Ascending aorta (tissue), 2 donors: ENCODE results near the gene FXYD6. TPM values are rescaled to one million over a fixed set of nuclear protein-coding genes. Genes with fewer than 3 reads are reported as not detected.

Experiments
- DNase-seq, 2 donors: peaks; one replicate each; pipeline ENCODE4 v3.0.0-alpha.2; 2019; ENCODE audit warnings: low spot score in 2 of 2
- H3K27ac ChIP-seq, 2 donors: fragments of 200-600 bp; sonication (generic); one replicate each; pipeline ENCODE4 v1.5.1; 2016 to 2017; ENCODE audit warnings: mild to moderate bottlenecking in 1 of 2
- H3K27me3 ChIP-seq: fragments of 200-600 bp; sonication (generic); one replicate; pipeline ENCODE4 v1.5.1; 2017
- H3K36me3 ChIP-seq, 2 donors: fragments of 200-600 bp; sonication (generic); one replicate each; pipeline ENCODE4 v1.5.1; 2016
- H3K4me1 ChIP-seq, 2 donors: fragments of 200-600 bp; sonication (generic); one replicate each; pipeline ENCODE4 v1.5.1; 2016 to 2017; ENCODE audit warnings: mild to moderate bottlenecking in 1 of 2
- H3K4me3 ChIP-seq, 2 donors: fragments of 200-600 bp; sonication (generic); one replicate each; pipeline ENCODE4 v1.5.1; 2016 to 2017; ENCODE audit warnings: mild to moderate bottlenecking in 1 of 2
- H3K9me3 ChIP-seq, 2 donors: fragments of 200-600 bp; sonication (generic); one replicate each; pipeline ENCODE4 v1.5.1; 2016
- intact Hi-C: fragments of 100-400 bp; cut with DNase I; formaldehyde crosslinking; loops from one replicate; pipeline ENCODE4 v1.15.1; 2023
- total RNA-seq: library from RNA; depleted of rRNA; stranded (reverse); fragments of >200 nt; gene quantifications from one replicate; pipeline ENCODE4 v1.1.0, GENCODE V29; 2016
- TF ChIP-seq, protein P1 (sequence below), 3 experiments: fragments of 200-600 bp in 2 of 3; fragments of 450-650 bp in 1 of 3; sonication (generic) in 2 of 3; IDR thresholded peaks; one replicate each; pipeline ENCODE4 v1.5.1; 2016 to 2019; ENCODE audit warnings: antibody characterized with exemption in 3 of 3, mild to moderate bottlenecking in 1 of 3, moderate library complexity in 1 of 3

Gene FXYD6
- total RNA-seq, 1 donor from 2014 or later = 16.4 TPM

DNA sequence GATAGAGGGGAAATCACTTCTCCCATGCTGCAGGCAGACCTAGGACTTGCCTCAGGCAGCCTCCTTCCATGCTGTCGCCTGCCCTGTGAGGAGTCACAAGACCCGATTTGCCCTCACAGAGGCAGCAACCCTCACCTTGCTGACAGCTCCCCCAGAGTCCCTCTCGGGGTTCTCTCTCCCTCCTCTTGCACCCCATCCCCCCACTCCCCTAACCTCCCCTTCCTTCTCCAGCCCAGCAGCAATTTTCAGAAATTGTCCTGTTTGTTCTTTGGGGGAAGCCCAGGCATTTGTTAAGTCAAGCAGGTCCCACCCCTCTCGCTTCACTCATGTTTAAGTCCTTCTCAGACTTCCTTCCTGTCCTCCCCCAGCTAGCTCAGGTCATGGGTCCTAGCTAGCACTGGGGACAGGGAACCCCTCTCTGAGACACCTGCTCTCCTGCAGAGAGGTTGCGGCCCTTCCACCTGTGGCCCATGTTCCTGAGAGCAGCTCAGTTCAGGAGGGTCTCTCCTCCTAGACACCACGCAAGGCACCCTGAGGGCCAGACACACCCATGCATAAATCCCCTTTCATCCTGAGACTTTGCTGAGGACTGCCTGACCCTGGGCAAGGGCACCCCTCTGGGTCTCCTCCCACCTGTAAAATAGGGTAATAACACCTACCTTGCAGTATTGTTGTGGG lies 45.6 kb downstream of the FXYD6 start:
- Histone ChIP-seq H3K4me3 (no peak overlapping the region), H3K36me3 (no peaks in the 10 kb centered on the region), H3K27me3 (no peaks in the 10 kb centered on the region), H3K4me1 (no peaks in the 10 kb centered on the region), H3K9me3 (no peaks in the 10 kb centered on the region), H3K27ac (no peak overlapping the region)
- intact Hi-C loops = no loop called here
- TF ChIP-seq, protein P1, sequence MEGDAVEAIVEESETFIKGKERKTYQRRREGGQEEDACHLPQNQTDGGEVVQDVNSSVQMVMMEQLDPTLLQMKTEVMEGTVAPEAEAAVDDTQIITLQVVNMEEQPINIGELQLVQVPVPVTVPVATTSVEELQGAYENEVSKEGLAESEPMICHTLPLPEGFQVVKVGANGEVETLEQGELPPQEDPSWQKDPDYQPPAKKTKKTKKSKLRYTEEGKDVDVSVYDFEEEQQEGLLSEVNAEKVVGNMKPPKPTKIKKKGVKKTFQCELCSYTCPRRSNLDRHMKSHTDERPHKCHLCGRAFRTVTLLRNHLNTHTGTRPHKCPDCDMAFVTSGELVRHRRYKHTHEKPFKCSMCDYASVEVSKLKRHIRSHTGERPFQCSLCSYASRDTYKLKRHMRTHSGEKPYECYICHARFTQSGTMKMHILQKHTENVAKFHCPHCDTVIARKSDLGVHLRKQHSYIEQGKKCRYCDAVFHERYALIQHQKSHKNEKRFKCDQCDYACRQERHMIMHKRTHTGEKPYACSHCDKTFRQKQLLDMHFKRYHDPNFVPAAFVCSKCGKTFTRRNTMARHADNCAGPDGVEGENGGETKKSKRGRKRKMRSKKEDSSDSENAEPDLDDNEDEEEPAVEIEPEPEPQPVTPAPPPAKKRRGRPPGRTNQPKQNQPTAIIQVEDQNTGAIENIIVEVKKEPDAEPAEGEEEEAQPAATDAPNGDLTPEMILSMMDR (IDR thresholded peaks at IDR 0.05) = no peak
- DNase-seq = no peak

DNA sequence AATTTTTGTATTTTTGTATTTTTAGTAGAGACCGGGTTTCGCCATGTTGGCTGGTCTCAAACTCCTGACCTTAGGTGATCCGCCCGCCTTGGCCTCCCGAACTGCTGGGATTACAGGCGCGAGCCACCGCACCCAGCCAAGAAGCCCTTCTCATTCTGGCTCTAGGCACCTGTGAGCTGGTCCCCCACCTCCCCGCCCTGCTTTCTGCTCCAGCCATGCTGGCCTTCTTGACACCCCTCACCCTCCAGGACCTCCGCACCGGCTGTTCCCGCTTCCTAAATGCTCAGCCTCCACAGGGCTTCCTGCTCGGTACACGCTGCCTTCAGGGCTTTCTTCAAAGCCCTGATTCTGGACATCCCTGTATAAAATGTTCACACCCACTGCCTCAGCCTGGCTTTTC lies 46.4 kb downstream of the FXYD6 start:
- TF ChIP-seq, protein P1 (IDR thresholded peaks at IDR 0.05) = no peak
- Histone ChIP-seq H3K27me3 (no peaks in the 10 kb centered on the region), H3K4me3 (no peak overlapping the region), H3K4me1 (no peaks in the 10 kb centered on the region), H3K9me3 (no peaks in the 10 kb centered on the region), H3K27ac (no peak overlapping the region), H3K36me3 (no peaks in the 10 kb centered on the region)
- no peak for DNase-seq
- intact Hi-C loops = no loop called here

DNA sequence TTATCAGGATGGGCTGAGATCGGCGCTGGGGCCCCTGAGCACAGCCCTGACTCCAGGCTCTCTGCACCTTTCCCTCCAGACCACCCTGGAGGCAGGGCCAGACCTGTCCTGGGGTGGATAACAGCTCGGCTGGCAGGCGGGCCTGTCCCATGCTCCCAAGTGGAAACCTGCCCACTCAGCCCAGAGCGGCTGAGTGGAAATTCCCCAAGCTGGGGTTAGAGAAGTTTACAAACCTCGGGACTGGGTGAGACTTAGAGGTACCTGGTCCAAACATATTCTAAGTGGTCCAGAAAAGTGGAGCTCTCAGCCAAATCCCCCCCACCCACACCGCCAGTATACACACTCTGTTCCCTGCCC lies 47.1 kb downstream of the FXYD6 start:
- Histone ChIP-seq H3K9me3 (no peaks in the 10 kb centered on the region), H3K27me3 (no peaks in the 10 kb centered on the region), H3K27ac (no peak overlapping the region), H3K4me3 (no peak overlapping the region), H3K4me1 (no peaks in the 10 kb centered on the region), H3K36me3 (no peaks in the 10 kb centered on the region)
- DNase-seq = no peak
- TF ChIP-seq, protein P1 (IDR thresholded peaks at IDR 0.05) = no peak
- intact Hi-C loops = no loop called here

DNA sequence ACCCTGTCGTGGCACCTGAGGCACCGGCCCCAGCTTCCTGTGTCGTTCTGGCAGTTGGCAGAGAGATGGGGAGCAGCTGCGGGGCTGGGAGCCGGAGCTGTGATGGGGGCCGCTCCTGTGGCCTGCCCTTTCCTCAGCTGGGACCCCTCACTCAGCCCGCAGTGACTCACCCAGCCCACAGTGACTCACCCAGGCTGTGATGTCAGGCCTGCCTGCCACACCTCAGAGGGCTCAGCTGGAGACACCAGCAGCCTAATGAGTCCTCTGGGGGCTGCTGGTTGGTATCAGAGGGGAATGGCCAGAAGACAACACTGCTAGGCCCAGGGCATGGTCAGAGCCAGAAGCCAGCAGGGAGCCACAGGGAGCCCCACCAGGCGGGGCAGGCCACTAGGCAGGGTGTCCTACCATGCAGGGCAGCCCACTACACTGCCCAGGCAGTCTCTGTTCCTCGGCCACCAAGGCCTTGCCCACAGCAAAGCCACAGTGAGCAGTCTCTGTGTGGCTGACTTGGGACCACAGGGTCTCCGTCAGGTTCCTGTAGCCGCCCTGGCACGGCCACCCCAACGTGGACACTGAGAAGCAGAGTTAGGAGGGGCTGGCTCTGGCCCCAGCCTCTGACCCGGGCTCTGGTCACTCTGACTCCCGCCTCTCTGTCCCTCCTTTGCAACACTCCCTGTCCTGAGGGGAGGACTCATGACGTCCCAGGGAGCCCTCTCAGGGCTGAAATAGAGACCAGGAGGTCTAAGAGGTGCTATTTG lies 47.7 kb downstream of the FXYD6 start:
- Histone ChIP-seq H3K4me1 (no peaks in the 10 kb centered on the region), H3K27ac (no peak overlapping the region), H3K9me3 (no peaks in the 10 kb centered on the region), H3K36me3 (no peaks in the 10 kb centered on the region), H3K4me3 (no peak overlapping the region), H3K27me3 (no peaks in the 10 kb centered on the region)
- peak in 1 of 2 donors; percentile 73 for DNase-seq
- TF ChIP-seq, protein P1 (IDR thresholded peaks at IDR 0.05) = no peak
- intact Hi-C loops = no loop called here

DNA sequence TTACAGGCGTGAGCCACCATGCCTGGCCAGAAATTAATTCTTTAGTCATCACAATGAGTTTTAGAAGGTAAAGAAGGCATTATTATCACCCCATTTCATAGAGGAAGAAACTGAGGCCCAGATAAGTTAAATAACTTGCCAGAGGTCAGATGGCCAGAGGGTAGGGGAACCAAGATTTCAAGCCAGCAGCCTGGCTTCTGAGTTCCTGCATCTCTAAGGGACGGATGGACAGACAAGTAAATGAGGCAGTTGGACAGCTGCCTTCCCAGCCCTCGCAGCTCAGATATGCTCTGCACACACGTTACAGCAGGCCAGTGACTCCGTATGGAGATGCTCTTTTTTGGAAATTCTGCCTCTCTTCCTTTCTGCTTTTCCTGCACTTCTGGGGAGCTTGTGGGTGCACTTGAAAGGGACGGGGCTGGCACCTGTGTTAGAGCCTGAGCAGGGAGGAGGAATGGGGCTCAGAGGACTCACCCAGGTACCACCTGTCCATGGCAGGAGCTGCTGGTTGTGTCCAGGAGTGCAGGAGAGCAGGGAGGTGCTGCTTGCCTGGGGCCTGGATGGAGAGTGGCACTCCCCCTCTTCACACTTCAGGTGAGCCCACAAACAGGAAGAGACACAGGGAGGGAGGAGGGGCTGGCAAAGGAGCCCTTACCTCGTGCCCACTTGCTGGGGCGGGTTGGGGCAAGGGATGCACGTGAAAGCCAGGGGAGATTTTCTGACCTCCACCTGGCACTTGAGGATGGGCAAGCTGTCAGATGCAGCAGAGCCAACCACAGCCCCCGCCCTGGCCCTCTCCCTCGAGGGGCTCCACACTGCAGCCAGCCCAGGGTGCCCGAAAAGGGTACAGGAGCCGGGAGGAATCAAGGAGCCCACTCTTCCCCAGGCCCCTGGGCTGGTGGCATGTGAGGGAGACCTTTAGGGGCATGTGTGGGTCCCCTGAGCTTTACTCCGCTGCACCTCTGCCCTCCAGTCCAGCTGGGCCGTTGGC lies 48.6 kb downstream of the FXYD6 start:
- H3K27ac ChIP-seq = no peak overlapping the region
- peak in 1 of 2 donors; percentile 37 for DNase-seq
- intact Hi-C loops = no loop called here

More for the DNA sequence above, 48.6 kb downstream of the FXYD6 start:
- H3K36me3 ChIP-seq = no peaks in the 10 kb centered on the region
- H3K4me1 ChIP-seq = no peaks in the 10 kb centered on the region
- TF ChIP-seq, protein P1 (IDR thresholded peaks at IDR 0.05) = no peak
- no peak overlapping the region for H3K4me3 ChIP-seq
- no peaks in the 10 kb centered on the region for H3K27me3 ChIP-seq
- H3K9me3 ChIP-seq = no peaks in the 10 kb centered on the region
